B cell (primary cell): Measurements from ENCODE around the gene AEBP1.

Experiments
- CTCF ChIP-seq: fragments of 200-600 bp; IDR thresholded peaks from one replicate; pipeline ENCODE4 v1.8.0; 2022; ENCODE audit warnings: antibody characterized with exemption, mild to moderate bottlenecking
- EZH2 ChIP-seq: IDR thresholded peaks from 2 replicates; pipeline ENCODE4 v1.6.1; 2012; ENCODE audit warnings: borderline replicate concordance, low read depth, mild to moderate bottlenecking, moderate library complexity, low read length; ENCODE audit not compliant: insufficient read depth, poor library complexity, severe bottlenecking

DNA sequence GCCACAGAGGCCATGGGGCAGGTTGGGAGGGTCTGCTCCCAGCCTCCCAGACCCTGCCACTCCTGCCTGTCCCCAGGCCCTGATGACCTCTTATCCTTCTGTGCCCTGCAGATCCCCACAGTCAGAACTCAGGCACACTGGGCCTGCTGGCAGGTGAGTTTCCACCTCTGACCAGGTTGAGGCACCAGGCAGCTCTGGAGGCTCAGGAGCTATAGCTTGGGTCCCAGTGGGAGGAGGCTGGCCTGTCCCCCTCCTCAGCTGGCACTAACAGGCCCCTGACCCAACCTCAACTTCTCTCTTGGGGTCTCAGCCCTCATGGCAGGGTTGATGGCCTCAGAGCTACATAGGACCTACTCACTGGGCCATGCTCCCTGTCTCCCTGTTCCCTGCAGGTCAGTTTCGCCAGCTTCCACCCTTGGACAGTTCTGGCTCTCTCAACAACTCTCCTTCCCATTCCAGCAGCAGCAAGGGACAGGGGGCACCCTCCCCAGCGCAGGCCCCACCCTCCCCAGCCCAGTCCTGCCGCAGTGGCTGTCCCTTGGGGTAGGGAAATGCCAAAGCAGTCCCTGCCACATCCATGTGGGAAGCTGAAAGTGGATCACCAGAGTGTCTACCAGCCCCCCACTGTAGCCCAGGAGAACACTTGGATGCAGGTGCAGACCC is 2.7 kb upstream of the AEBP1 start:
- TF ChIP-seq CTCF (no peak), EZH2 (no peak)
